Measurements from ENCODE around the gene UNC50.

The UNC50 gene

GRCh38 chr2:98569915-98570314 lies 38.5 kb upstream of the UNC50 start:
- Histone ChIP-seq H4K8ac (ENCODE audit: low read depth, low read length) (no peak overlapping the region), H2BK5ac (ENCODE audit: low read length) (no peak overlapping the region), H3K4me2 (ENCODE audit: insufficient read depth, low read length, poor library complexity, severe bottlenecking) (no peak overlapping the region), H3K9ac (ENCODE audit: low read depth, low read length, poor library complexity) (peak overlapping the region; percentile 9), H3K27ac (replicated peaks; ENCODE audit: low read length) (no peak overlapping the region), H3K4me1 (ENCODE audit: control insufficient read depth in 2 of 2, insufficient read depth in 1 of 2, low read depth in 1 of 2, low read length in 2 of 2) (no peaks in the 10 kb centered on the region), H4K91ac (ENCODE audit: low read depth, low read length, poor library complexity) (no peak overlapping the region), H2BK120ac (ENCODE audit: low read depth, low read length) (no peak overlapping the region), H3K27me3 (ENCODE audit: control insufficient read depth in 3 of 3, insufficient read depth in 3 of 3, low read depth in 1 of 3, low read length in 3 of 3) (no peaks in the 10 kb centered on the region), H3K36me3 (replicated peaks in 1 of 2; ENCODE audit: control insufficient read depth in 2 of 2, insufficient read depth in 2 of 2, low read length in 2 of 2) (peaks cover 31 to 89% of the 10 kb centered on the region in 2 donors), H2AFZ (ENCODE audit: low read length) (no peak overlapping the region), H3K4me3 (ENCODE audit: low read length in 2 of 2) (no peak overlapping the region), H3K23ac (ENCODE audit: low read depth, low read length, poor library complexity) (peak overlapping the region; percentile 40), H2AK5ac (ENCODE audit: low read depth, low read length) (no peak overlapping the region), H3K79me1 (ENCODE audit: low read depth, low read length) (no peaks in the 10 kb centered on the region), H3K18ac (ENCODE audit: low read length) (no peak overlapping the region), H3K9me3 (replicated peaks in 1 of 2; ENCODE audit: control insufficient read depth in 2 of 2, insufficient read depth in 1 of 2, low read depth in 1 of 2, low read length in 2 of 2) (no peaks in the 10 kb centered on the region), H3K4ac (ENCODE audit: low read length) (no peak overlapping the region), H3K14ac (ENCODE audit: low read length) (no peak overlapping the region), H2BK12ac (ENCODE audit: low read length) (no peak overlapping the region), H2BK15ac (ENCODE audit: low read length) (no peak overlapping the region)
- no CpG with 5 or more reads among the region's 13 CpGs for WGBS, 2 donors (ENCODE audit: extremely low coverage in 2 of 2, insufficient read length in 2 of 2, insufficient replicate concordance in 1 of 2)
- DNase-seq (ENCODE audit: low spot score): no peak

DNA sequence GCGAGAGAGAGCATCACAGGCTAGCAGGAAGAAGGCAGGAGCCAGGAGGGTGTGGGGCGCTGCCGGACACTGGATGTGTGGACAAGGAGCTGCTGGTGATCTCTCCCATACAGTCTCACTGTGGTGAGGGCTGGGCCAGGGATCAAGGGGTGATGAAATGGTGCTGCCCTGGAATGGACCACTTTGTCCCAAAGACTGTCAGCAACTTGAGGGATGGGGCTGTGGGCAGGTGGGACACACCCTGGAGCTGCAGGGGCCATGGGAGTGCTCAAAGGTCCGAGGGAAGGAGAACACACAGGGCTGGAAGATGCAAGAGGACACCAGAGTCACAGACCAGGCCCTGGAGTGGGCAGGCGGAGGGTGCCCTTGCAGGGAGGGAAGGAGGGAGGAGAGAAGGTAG lies 38.0 kb upstream of the UNC50 start:
- H2BK12ac ChIP-seq (ENCODE audit: low read length): no peak overlapping the region
- H3K4ac ChIP-seq (ENCODE audit: low read length): no peak overlapping the region
- H3K27ac ChIP-seq (replicated peaks; ENCODE audit: low read length): no peak overlapping the region
- H2BK120ac ChIP-seq (ENCODE audit: low read depth, low read length): no peak overlapping the region
- no peak overlapping the region for H4K8ac ChIP-seq (ENCODE audit: low read depth, low read length)
- H2BK15ac ChIP-seq (ENCODE audit: low read length): no peak overlapping the region
- H3K4me1 ChIP-seq (ENCODE audit: control insufficient read depth in 2 of 2, insufficient read depth in 1 of 2, low read depth in 1 of 2, low read length in 2 of 2): no peaks in the 10 kb centered on the region
- no peaks in the 10 kb centered on the region for H3K27me3 ChIP-seq (ENCODE audit: control insufficient read depth in 3 of 3, insufficient read depth in 3 of 3, low read depth in 1 of 3, low read length in 3 of 3)
- no peak overlapping the region for H2AFZ ChIP-seq (ENCODE audit: low read length)
- H3K23ac ChIP-seq (ENCODE audit: low read depth, low read length, poor library complexity): peak overlapping the region; percentile 43
- H3K4me2 ChIP-seq (ENCODE audit: insufficient read depth, low read length, poor library complexity, severe bottlenecking): no peak overlapping the region
- no peaks in the 10 kb centered on the region for H3K79me1 ChIP-seq (ENCODE audit: low read depth, low read length)
- no peak overlapping the region for H3K18ac ChIP-seq (ENCODE audit: low read length)
- H3K36me3 ChIP-seq (replicated peaks in 1 of 2; ENCODE audit: control insufficient read depth in 2 of 2, insufficient read depth in 2 of 2, low read length in 2 of 2): peaks cover 28 to 90% of the 10 kb centered on the region in 2 donors
- H4K91ac ChIP-seq (ENCODE audit: low read depth, low read length, poor library complexity): no peak overlapping the region
- no peak overlapping the region for H2AK5ac ChIP-seq (ENCODE audit: low read depth, low read length)
- no peak overlapping the region for H3K14ac ChIP-seq (ENCODE audit: low read length)
- H3K9me3 ChIP-seq (replicated peaks in 1 of 2; ENCODE audit: control insufficient read depth in 2 of 2, insufficient read depth in 1 of 2, low read depth in 1 of 2, low read length in 2 of 2): no peaks in the 10 kb centered on the region
- no peak overlapping the region for H3K9ac ChIP-seq (ENCODE audit: low read depth, low read length, poor library complexity)
- no CpG with 5 or more reads among the region's 5 CpGs for WGBS, 2 donors (ENCODE audit: extremely low coverage in 2 of 2, insufficient read length in 2 of 2, insufficient replicate concordance in 1 of 2)
- H2BK5ac ChIP-seq (ENCODE audit: low read length): no peak overlapping the region
- H3K4me3 ChIP-seq (ENCODE audit: low read length in 2 of 2): no peak overlapping the region
- DNase-seq (ENCODE audit: low spot score): no peak

DNA sequence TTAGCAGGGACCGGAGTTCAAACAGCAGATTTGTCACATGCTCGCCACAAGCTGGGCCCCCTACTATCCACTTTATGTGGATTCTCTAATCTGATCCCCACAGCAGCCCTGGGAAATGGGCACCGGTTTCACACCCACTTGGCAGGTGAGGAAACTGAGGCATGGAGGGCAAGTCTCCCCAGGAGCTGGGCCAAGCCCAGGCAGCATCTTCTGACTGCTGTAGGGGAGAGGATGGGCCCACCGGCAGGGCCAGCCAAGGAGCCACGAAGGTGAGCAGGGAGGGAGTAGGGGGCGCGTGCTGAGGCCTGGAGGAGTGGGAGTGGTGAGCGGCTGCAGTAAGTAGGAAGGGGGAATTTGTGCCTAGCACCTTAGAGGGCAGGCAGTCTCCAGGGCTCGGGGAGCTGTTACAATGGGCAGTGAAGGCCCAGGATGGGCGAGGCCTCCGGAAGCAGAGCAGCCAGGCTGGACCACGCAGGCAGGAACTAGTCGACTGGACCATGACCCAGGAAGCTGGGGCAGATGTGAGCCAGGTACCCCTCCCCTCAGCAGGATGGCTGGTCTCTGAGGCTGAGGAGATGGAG lies 37.2 kb upstream of the UNC50 start:
- Histone ChIP-seq H2BK15ac (ENCODE audit: low read length) (no peak overlapping the region), H4K91ac (ENCODE audit: low read depth, low read length, poor library complexity) (no peak overlapping the region)

GRCh38 chr2:98571796-98572195 lies 36.6 kb upstream of the UNC50 start:
- no peaks in the 10 kb centered on the region for H3K4me1 ChIP-seq (ENCODE audit: control insufficient read depth in 2 of 2, insufficient read depth in 1 of 2, low read depth in 1 of 2, low read length in 2 of 2)
- H4K8ac ChIP-seq (ENCODE audit: low read depth, low read length): no peak overlapping the region
- peaks cover 24 to 87% of the 10 kb centered on the region in 2 donors for H3K36me3 ChIP-seq (replicated peaks in 1 of 2; ENCODE audit: control insufficient read depth in 2 of 2, insufficient read depth in 2 of 2, low read length in 2 of 2)
- H3K4me3 ChIP-seq (ENCODE audit: low read length in 2 of 2): no peak overlapping the region
- no peak for DNase-seq (ENCODE audit: low spot score)
- no peaks in the 10 kb centered on the region for H3K27me3 ChIP-seq (ENCODE audit: control insufficient read depth in 3 of 3, insufficient read depth in 3 of 3, low read depth in 1 of 3, low read length in 3 of 3)
- H3K4ac ChIP-seq (ENCODE audit: low read length): no peak overlapping the region
- no peak overlapping the region for H2BK12ac ChIP-seq (ENCODE audit: low read length)
- H3K23ac ChIP-seq (ENCODE audit: low read depth, low read length, poor library complexity): no peak overlapping the region
- H2AK5ac ChIP-seq (ENCODE audit: low read depth, low read length): no peak overlapping the region
- WGBS, 2 donors (ENCODE audit: extremely low coverage in 2 of 2, insufficient read length in 2 of 2, insufficient replicate concordance in 1 of 2): no CpG with 5 or more reads among the region's 9 CpGs
- no peak overlapping the region for H2BK15ac ChIP-seq (ENCODE audit: low read length)
- H3K14ac ChIP-seq (ENCODE audit: low read length): no peak overlapping the region
- no peaks in the 10 kb centered on the region for H3K9me3 ChIP-seq (replicated peaks in 1 of 2; ENCODE audit: control insufficient read depth in 2 of 2, insufficient read depth in 1 of 2, low read depth in 1 of 2, low read length in 2 of 2)
- no peak overlapping the region for H2BK120ac ChIP-seq (ENCODE audit: low read depth, low read length)
- no peaks in the 10 kb centered on the region for H3K79me1 ChIP-seq (ENCODE audit: low read depth, low read length)
- H3K18ac ChIP-seq (ENCODE audit: low read length): no peak overlapping the region
- H3K9ac ChIP-seq (ENCODE audit: low read depth, low read length, poor library complexity): no peak overlapping the region
- H4K91ac ChIP-seq (ENCODE audit: low read depth, low read length, poor library complexity): no peak overlapping the region
- no peak overlapping the region for H2BK5ac ChIP-seq (ENCODE audit: low read length)
- H3K27ac ChIP-seq (replicated peaks; ENCODE audit: low read length): no peak overlapping the region
- H3K4me2 ChIP-seq (ENCODE audit: insufficient read depth, low read length, poor library complexity, severe bottlenecking): no peak overlapping the region
- no peak overlapping the region for H2AFZ ChIP-seq (ENCODE audit: low read length)

More for the DNA sequence above, 37.2 kb upstream of the UNC50 start:
- no peak for DNase-seq (ENCODE audit: low spot score)
- no peak overlapping the region for H3K4ac ChIP-seq (ENCODE audit: low read length)
- H3K4me3 ChIP-seq (ENCODE audit: low read length in 2 of 2): no peak overlapping the region
- H3K18ac ChIP-seq (ENCODE audit: low read length): no peak overlapping the region
- H2AFZ ChIP-seq (ENCODE audit: low read length): no peak overlapping the region
- no peaks in the 10 kb centered on the region for H3K9me3 ChIP-seq (replicated peaks in 1 of 2; ENCODE audit: control insufficient read depth in 2 of 2, insufficient read depth in 1 of 2, low read depth in 1 of 2, low read length in 2 of 2)
- H3K14ac ChIP-seq (ENCODE audit: low read length): no peak overlapping the region
- no peak overlapping the region for H2BK12ac ChIP-seq (ENCODE audit: low read length)
- no peak overlapping the region for H3K4me2 ChIP-seq (ENCODE audit: insufficient read depth, low read length, poor library complexity, severe bottlenecking)
- H3K4me1 ChIP-seq (ENCODE audit: control insufficient read depth in 2 of 2, insufficient read depth in 1 of 2, low read depth in 1 of 2, low read length in 2 of 2): no peaks in the 10 kb centered on the region
- H3K27ac ChIP-seq (replicated peaks; ENCODE audit: low read length): no peak overlapping the region
- no peaks in the 10 kb centered on the region for H3K79me1 ChIP-seq (ENCODE audit: low read depth, low read length)
- no peak overlapping the region for H2BK5ac ChIP-seq (ENCODE audit: low read length)
- H3K23ac ChIP-seq (ENCODE audit: low read depth, low read length, poor library complexity): peak overlapping the region; percentile 13
- H3K36me3 ChIP-seq (replicated peaks in 1 of 2; ENCODE audit: control insufficient read depth in 2 of 2, insufficient read depth in 2 of 2, low read length in 2 of 2): peaks cover 26 to 88% of the 10 kb centered on the region in 2 donors
- H2AK5ac ChIP-seq (ENCODE audit: low read depth, low read length): no peak overlapping the region
- no peak overlapping the region for H4K8ac ChIP-seq (ENCODE audit: low read depth, low read length)
- H2BK120ac ChIP-seq (ENCODE audit: low read depth, low read length): no peak overlapping the region
- H3K27me3 ChIP-seq (ENCODE audit: control insufficient read depth in 3 of 3, insufficient read depth in 3 of 3, low read depth in 1 of 3, low read length in 3 of 3): no peaks in the 10 kb centered on the region
- no CpG with 5 or more reads among the region's 13 CpGs for WGBS, 2 donors (ENCODE audit: extremely low coverage in 2 of 2, insufficient read length in 2 of 2, insufficient replicate concordance in 1 of 2)
- no peak overlapping the region for H3K9ac ChIP-seq (ENCODE audit: low read depth, low read length, poor library complexity)

Measured in neuronal stem cell (in vitro differentiated cells).